Mesenchymal stem cell (in vitro differentiated cells and primary cell): ENCODE data around the gene CCDC88B.
A peak's percentile ranks its signal among the peaks of the same experiment; 100 is the strongest.
"Not testable (repeated sequence)": the region's sequence is repeated elsewhere in the genome, so short reads cannot be mapped to it uniquely, and the experiment has no call there.

Experiments
- DNase-seq: peaks from one replicate; pipeline ENCODE4 v3.0.0-alpha.2; 2013
- H2AFZ ChIP-seq: one replicate; pipeline ENCODE4 v1.6.1; 2013; ENCODE audit warnings: low read depth, mild to moderate bottlenecking, control low read depth, inconsistent platforms, low read length, moderate library complexity
- H2AK5ac ChIP-seq: 2 replicates; pipeline ENCODE4 v1.6.1; 2013; ENCODE audit warnings: low read length, moderate library complexity, mild to moderate bottlenecking, inconsistent platforms; ENCODE audit not compliant: severe bottlenecking
- H2BK120ac ChIP-seq: one replicate; pipeline ENCODE4 v1.6.1; 2013; ENCODE audit warnings: low read depth, mild to moderate bottlenecking, inconsistent platforms, low read length, moderate library complexity
- H2BK12ac ChIP-seq, 2 experiments: one replicate each; pipeline ENCODE4 v1.6.1; 2013; ENCODE audit warnings: inconsistent platforms in 2 of 2, low read length in 2 of 2, mild to moderate bottlenecking in 2 of 2, moderate library complexity in 2 of 2, control low read depth in 1 of 2
- H2BK15ac ChIP-seq: one replicate; pipeline ENCODE4 v1.6.1; 2013; ENCODE audit warnings: mild to moderate bottlenecking, low read depth, inconsistent platforms; ENCODE audit not compliant: poor library complexity, severe bottlenecking
- H2BK5ac ChIP-seq: 2 replicates; pipeline ENCODE4 v1.6.1; 2013; ENCODE audit warnings: low read depth, mild to moderate bottlenecking, low read length, control low read depth, inconsistent platforms; ENCODE audit not compliant: poor library complexity, severe bottlenecking
- H3K14ac ChIP-seq, 2 experiments: one replicate each; pipeline ENCODE4 v1.6.1; 2013; ENCODE audit warnings: inconsistent platforms in 2 of 2, low read length in 2 of 2, control low read depth in 1 of 2, mild to moderate bottlenecking in 1 of 2, moderate library complexity in 1 of 2
- H3K18ac ChIP-seq, 2 experiments: one replicate each; pipeline ENCODE4 v1.6.1; 2013; ENCODE audit warnings: inconsistent platforms in 2 of 2, low read length in 2 of 2, control low read depth in 1 of 2, low read depth in 1 of 2, mild to moderate bottlenecking in 1 of 2
- H3K23ac ChIP-seq, 2 experiments: one replicate each; pipeline ENCODE4 v1.6.1; 2013; ENCODE audit warnings: inconsistent platforms in 2 of 2, low read length in 2 of 2, mild to moderate bottlenecking in 2 of 2, moderate library complexity in 2 of 2, control low read depth in 1 of 2
- H3K27ac ChIP-seq: 2 replicates; pipeline ENCODE4 v1.5.1; 2013; ENCODE audit warnings: mild to moderate bottlenecking, moderate library complexity, low read length, control low read depth, inconsistent platforms; ENCODE audit not compliant: poor library complexity, severe bottlenecking
- H3K27me3 ChIP-seq, 2 experiments: 2 replicates each; pipeline versions ENCODE4 v1.6.1 to v1.7.0; 2013; ENCODE audit warnings: low read length in 2 of 2, mild to moderate bottlenecking in 2 of 2, moderate library complexity in 2 of 2, control low read depth in 1 of 2, inconsistent platforms in 1 of 2; ENCODE audit not compliant: control insufficient read depth in 1 of 2, insufficient read depth in 1 of 2
- H3K36me3 ChIP-seq, 2 experiments: 2 replicates each; pipeline versions ENCODE4 v1.6.1 to v1.7.0; 2013; ENCODE audit warnings: low read length in 2 of 2, control low read depth in 1 of 2, inconsistent platforms in 1 of 2, low read depth in 1 of 2, mild to moderate bottlenecking in 1 of 2; ENCODE audit not compliant: insufficient read depth in 2 of 2, control insufficient read depth in 1 of 2
- H3K4ac ChIP-seq, 2 experiments: one replicate each; pipeline ENCODE4 v1.6.1; 2013; ENCODE audit warnings: inconsistent platforms in 2 of 2, low read length in 2 of 2, mild to moderate bottlenecking in 2 of 2, moderate library complexity in 2 of 2, control low read depth in 1 of 2, low read depth in 1 of 2
- H3K4me1 ChIP-seq: 2 replicates; pipeline ENCODE4 v1.6.1; 2013; ENCODE audit warnings: low read depth, low read length, control low read depth; ENCODE audit not compliant: control insufficient read depth, insufficient read depth
- H3K4me2 ChIP-seq: 2 replicates; pipeline ENCODE4 v1.6.1; 2013; ENCODE audit warnings: low read length, mild to moderate bottlenecking, inconsistent platforms; ENCODE audit not compliant: poor library complexity, severe bottlenecking
- H3K4me3 ChIP-seq, 2 experiments: 2 replicates each; pipeline versions ENCODE4 v1.5.1 to v1.7.0; 2013; ENCODE audit warnings: low read length in 2 of 2, mild to moderate bottlenecking in 2 of 2, control low read depth in 1 of 2, low read depth in 1 of 2; ENCODE audit not compliant: insufficient read depth in 1 of 2
- H3K79me1 ChIP-seq: replicated peaks from 2 replicates; pipeline ENCODE4 v1.6.1; 2013; ENCODE audit warnings: mild to moderate bottlenecking, control low read depth, low read length, inconsistent platforms; ENCODE audit not compliant: poor library complexity, severe bottlenecking
- H3K9ac ChIP-seq: 2 replicates; pipeline ENCODE4 v1.7.0; 2013; ENCODE audit warnings: mild to moderate bottlenecking, low read length, moderate library complexity
- H3K9me3 ChIP-seq: 2 replicates; pipeline ENCODE4 v1.7.0; 2013; ENCODE audit warnings: mild to moderate bottlenecking, low read length; ENCODE audit not compliant: control insufficient read depth
- H4K8ac ChIP-seq: one replicate; pipeline ENCODE4 v1.6.1; 2013; ENCODE audit warnings: inconsistent platforms, mild to moderate bottlenecking, low read length, moderate library complexity
- H4K91ac ChIP-seq: one replicate; pipeline ENCODE4 v1.6.1; 2013; ENCODE audit warnings: mild to moderate bottlenecking, low read length, inconsistent platforms
- WGBS: methylation state at CpG from one replicate; pipeline ENCODE4 v1.1.7; 2013; ENCODE audit warnings: mixed read lengths; 5-methylcytosine and 5-hydroxymethylcytosine counted together

The CCDC88B gene

DNA sequence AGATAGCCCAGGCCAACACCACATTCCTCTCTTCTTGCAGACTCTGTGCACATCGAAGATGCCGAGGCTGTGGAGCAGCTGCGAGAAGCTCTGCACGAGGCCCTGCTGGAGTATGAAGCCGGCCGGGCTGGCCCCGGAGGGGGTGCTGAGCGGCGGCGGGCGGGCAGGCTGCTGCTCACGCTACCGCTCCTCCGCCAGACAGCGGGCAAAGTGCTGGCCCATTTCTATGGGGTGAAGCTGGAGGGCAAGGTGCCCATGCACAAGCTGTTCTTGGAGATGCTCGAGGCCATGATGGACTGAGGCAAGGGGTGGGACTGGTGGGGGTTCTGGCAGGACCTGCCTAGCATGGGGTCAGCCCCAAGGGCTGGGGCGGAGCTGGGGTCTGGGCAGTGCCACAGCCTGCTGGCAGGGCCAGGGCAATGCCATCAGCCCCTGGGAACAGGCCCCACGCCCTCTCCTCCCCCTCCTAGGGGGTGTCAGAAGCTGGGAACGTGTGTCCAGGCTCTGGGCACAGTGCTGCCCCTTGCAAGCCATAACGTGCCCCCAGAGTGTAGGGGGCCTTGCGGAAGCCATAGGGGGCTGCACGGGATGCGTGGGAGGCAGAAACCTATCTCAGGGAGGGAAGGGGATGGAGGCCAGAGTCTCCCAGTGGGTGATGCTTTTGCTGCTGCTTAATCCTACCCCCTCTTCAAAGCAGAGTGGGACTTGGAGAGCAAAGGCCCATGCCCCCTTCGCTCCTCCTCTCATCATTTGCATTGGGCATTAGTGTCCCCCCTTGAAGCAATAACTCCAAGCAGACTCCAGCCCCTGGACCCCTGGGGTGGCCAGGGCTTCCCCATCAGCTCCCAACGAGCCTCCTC is 24.1 kb upstream of the CCDC88B start:
- H3K9ac ChIP-seq = peak overlapping the region; percentile 98
- H3K4ac ChIP-seq, H2BK15ac ChIP-seq, H4K91ac ChIP-seq, H2BK5ac ChIP-seq, H2AFZ ChIP-seq, H2BK12ac ChIP-seq, H3K27ac ChIP-seq, H4K8ac ChIP-seq, H3K27me3 ChIP-seq, H3K18ac ChIP-seq, H2BK120ac ChIP-seq, H3K23ac ChIP-seq, H2AK5ac ChIP-seq, H3K9me3 ChIP-seq, H3K14ac ChIP-seq, DNase-seq: not testable (repeated sequence)
- peak overlapping the region; percentile 51 for H3K4me2 ChIP-seq
- H3K4me3 ChIP-seq = peak overlapping the region in 1 of 2 experiments; percentile 89
- peaks cover 18% of the 10 kb centered on the region for H3K4me1 ChIP-seq
- H3K36me3 ChIP-seq = peaks cover 27 to 43% of the 10 kb centered on the region in 2 experiments
- peaks cover 35% of the 10 kb centered on the region for H3K79me1 ChIP-seq
- 91% methylated on average over 20 of the region's 25 CpGs for WGBS

DNA sequence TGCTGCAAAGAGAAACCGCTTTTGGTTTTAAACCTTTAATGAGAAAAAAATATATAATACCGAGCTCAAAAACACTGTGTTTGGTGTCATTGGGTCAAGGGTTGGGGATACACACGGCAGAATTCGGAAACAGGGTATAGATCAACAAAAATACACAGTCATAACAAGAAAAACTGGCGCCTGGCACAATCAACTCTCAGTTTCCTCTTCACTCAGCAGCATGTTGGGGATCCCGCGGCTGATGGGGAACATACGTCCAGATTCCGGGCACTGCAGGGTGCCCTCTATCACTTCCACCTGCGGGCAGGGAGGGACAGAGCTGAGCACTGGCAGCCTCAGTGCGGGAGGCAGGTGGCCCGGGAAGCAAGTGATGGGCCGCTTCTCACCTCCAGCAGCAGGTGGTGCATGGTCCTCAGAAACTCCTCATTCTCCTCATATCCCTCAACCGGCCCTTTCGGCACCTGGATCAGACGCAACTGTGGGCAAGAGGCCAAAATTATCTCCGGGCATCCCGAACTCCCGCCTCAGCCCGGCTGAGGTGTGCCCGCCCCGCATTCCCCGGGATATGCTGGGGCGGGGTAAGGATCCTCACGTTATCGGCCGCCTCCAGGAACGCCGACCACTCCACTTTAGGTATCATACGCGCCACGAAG is 23.2 kb upstream of the CCDC88B start:
- Histone ChIP-seq H3K36me3 (peaks cover 36 to 52% of the 10 kb centered on the region in 2 experiments), H2BK15ac (no peak overlapping the region), H3K4me1 (peaks cover 22% of the 10 kb centered on the region), H2AFZ (peak overlapping the region; percentile 78), H3K27me3 (no peaks in the 10 kb centered on the region), H3K14ac (peak overlapping the region in 1 of 2 experiments; percentile 95), H2BK12ac (peak overlapping the region in 1 of 2 experiments; percentile 23), H3K27ac (peak overlapping the region; percentile 91), H3K9me3 (no peaks in the 10 kb centered on the region), H3K9ac (peak overlapping the region; percentile 98), H2AK5ac (no peak overlapping the region), H3K4ac (peak overlapping the region; percentile 84 to 90), H2BK5ac (peak overlapping the region; percentile 93), H4K91ac (peak overlapping the region; percentile 73), H3K79me1 (peaks cover 36% of the 10 kb centered on the region), H3K4me3 (peak overlapping the region; percentile 89 to 92), H3K18ac (peak overlapping the region; percentile 77 to 89), H2BK120ac (peak overlapping the region; percentile 44), H3K4me2 (peak overlapping the region; percentile 51), H4K8ac (peak overlapping the region; percentile 95), H3K23ac (peak overlapping the region; percentile 12 to 61)
- no peak for DNase-seq
- WGBS = 8% methylated on average over 30 of the region's 32 CpGs

DNA sequence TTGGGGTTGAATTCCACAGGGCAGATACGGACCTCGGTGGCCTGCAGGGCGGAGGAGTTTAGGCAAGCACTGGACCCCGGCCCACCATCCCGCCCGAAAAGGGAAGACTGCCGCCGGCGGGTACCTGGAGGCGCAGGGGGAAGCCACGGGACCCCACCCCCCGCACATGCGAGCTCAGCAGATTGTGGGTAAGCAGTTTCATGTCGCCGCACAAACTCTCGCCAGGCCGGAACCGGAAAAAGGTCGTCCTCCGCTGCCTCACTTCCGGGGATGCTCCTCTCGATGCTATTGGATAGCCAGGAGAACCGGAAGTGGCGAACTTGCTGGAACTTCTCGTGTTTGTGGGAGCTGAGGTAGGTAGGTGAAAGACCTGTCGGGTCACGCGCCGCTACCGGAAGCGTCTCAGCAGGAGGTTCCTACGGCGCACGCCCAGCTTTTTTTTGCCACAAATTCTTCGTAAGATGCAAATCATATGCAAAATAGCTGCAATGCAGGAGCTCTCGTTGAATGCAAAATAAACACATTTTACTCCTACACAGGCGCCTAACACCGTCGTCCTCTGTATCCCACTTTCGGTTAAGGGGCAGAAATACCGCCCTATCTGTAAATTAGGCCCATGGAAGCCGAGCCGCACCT is 22.6 kb upstream of the CCDC88B start, which contains the start of gene TRMT112:
Gene TRMT112, minus strand, starts transcription at position 235 of the 636 bp plus-strand sequence. Its CDS starts 33 bp downstream, at position 202.
- peaks cover 26% of the 10 kb centered on the region for H3K4me1 ChIP-seq
- H3K27me3 ChIP-seq = no peaks in the 10 kb centered on the region
- peak within 1 kb of the TSS in 1 of 2 experiments; percentile 42 for H2BK12ac ChIP-seq
- peak; percentile 99 for DNase-seq
- H2AFZ ChIP-seq = peak within 1 kb of the TSS; percentile 78
- peak within 1 kb of the TSS; percentile 98 for H3K9ac ChIP-seq
- H2BK120ac ChIP-seq = peak within 1 kb of the TSS; percentile 86
- peak within 1 kb of the TSS; percentile 96 for H4K91ac ChIP-seq
- peak within 1 kb of the TSS; percentile 74 for H3K4me2 ChIP-seq
- H3K18ac ChIP-seq = peak within 1 kb of the TSS; percentile 91 to 98
- WGBS = under 1% methylated on average over 43 of the region's 43 CpGs
- H3K14ac ChIP-seq = peak within 1 kb of the TSS; percentile 43 to 99
- H3K4ac ChIP-seq = peak within 1 kb of the TSS; percentile 94 to 97
- H3K23ac ChIP-seq = peak within 1 kb of the TSS; percentile 12 to 61
- H3K36me3 ChIP-seq = peaks cover 41 to 54% of the 10 kb centered on the region in 2 experiments
- peak within 1 kb of the TSS; percentile 89 to 92 for H3K4me3 ChIP-seq
- H3K9me3 ChIP-seq = no peaks in the 10 kb centered on the region
- H2BK5ac ChIP-seq = peak within 1 kb of the TSS; percentile 93
- peak within 1 kb of the TSS; percentile 94 for H2BK15ac ChIP-seq
- peak within 1 kb of the TSS; percentile 62 for H2AK5ac ChIP-seq
- H3K79me1 ChIP-seq = peaks cover 36% of the 10 kb centered on the region
- peak within 1 kb of the TSS; percentile 95 for H4K8ac ChIP-seq
- H3K27ac ChIP-seq = peak within 1 kb of the TSS; percentile 97
